GM12878 (cell line): ENCODE measurements around the gene PVALEF.

Experiments
- CHD2 ChIP-seq: IDR thresholded peaks from 2 replicates; pipeline ENCODE4 v1.6.1; 2011; ENCODE audit warnings: low read depth, low read length, improper control_type of control experiment, borderline replicate concordance
- CTCF ChIP-seq, 3 experiments: IDR thresholded peaks in 2 of 3; conservative IDR thresholded peaks in 1 of 3; 2 replicates each; pipeline ENCODE4 v1.5.1; 2011; ENCODE audit warnings: low read depth in 3 of 3, low read length in 3 of 3, mild to moderate bottlenecking in 3 of 3, control low read depth in 2 of 3, moderate library complexity in 2 of 3, inconsistent platforms in 1 of 3, mixed read lengths in 1 of 3; ENCODE audit not compliant: control insufficient read depth in 2 of 3, insufficient read depth in 1 of 3; ENCODE audit errors: extremely low read depth in 1 of 3
- EP300 ChIP-seq, 2 experiments: fragments of 150-350 bp in 1 of 2; IDR thresholded peaks; 2 replicates each; pipeline ENCODE4 v1.6.1; 2011 to 2012; ENCODE audit warnings: low read depth in 2 of 2, low read length in 2 of 2, borderline replicate concordance in 1 of 2, improper control_type of control experiment in 1 of 2, inconsistent platforms in 1 of 2; ENCODE audit not compliant: control insufficient read depth in 1 of 2
- MAX ChIP-seq: IDR thresholded peaks from 2 replicates; pipeline ENCODE4 v1.6.1; 2012; ENCODE audit warnings: low read depth, low read length, improper control_type of control experiment
- POLR2A ChIP-seq: IDR thresholded peaks from 2 replicates; pipeline ENCODE4 v1.6.1; 2011; ENCODE audit warnings: low read depth, mild to moderate bottlenecking, low read length
- SMC3 ChIP-seq: IDR thresholded peaks from 2 replicates; pipeline ENCODE4 v1.6.1; 2011; ENCODE audit warnings: low read length, improper control_type of control experiment, borderline replicate concordance
- ZNF384 ChIP-seq: IDR thresholded peaks from 2 replicates; pipeline ENCODE4 v1.6.1; 2012; ENCODE audit warnings: low read depth, mild to moderate bottlenecking, low read length, improper control_type of control experiment, borderline replicate concordance

- no peak for TF ChIP-seq SMC3
- TF ChIP-seq ZNF384 = no peak
- no peak for TF ChIP-seq POLR2A
- TF ChIP-seq MAX = no peak
- TF ChIP-seq CHD2 = no peak
- no peak for TF ChIP-seq CTCF (IDR thresholded peaks at IDR 0.05 in 2 of 3, conservative IDR thresholded peaks at IDR 0.05 in 1 of 3; ENCODE audit: control insufficient read depth in 2 of 3, extremely low read depth in 1 of 3, insufficient read depth in 1 of 3, low read depth in 3 of 3, low read length in 3 of 3)
- no peak for TF ChIP-seq EP300 (IDR thresholded peaks at IDR 0.05; ENCODE audit: borderline replicate concordance in 1 of 2, control insufficient read depth in 1 of 2, low read depth in 2 of 2, low read length in 2 of 2)
Observed at GRCh38 chr17:81194225-81194760, 29.0 kb downstream of the PVALEF start.
